Nephron progenitor cell (in vitro differentiated cells): ENCODE data around the gene SPATA46.

Experiments
- DNase-seq: peaks from one replicate; pipeline ENCODE4 v3.0.0; 2021
- H3K27ac Mint-ChIP-seq: 2 replicates; pipeline ENCODE4 v1.8.0; 2021; ENCODE audit warnings: mild to moderate bottlenecking, moderate library complexity, mixed read lengths
- H3K27me3 Mint-ChIP-seq: 2 replicates; pipeline ENCODE4 v1.8.0; 2021; ENCODE audit warnings: mild to moderate bottlenecking, low read depth, mixed read lengths; ENCODE audit not compliant: poor library complexity
- H3K36me3 Mint-ChIP-seq: 2 replicates; pipeline ENCODE4 v1.8.0; 2021; ENCODE audit warnings: low read depth, mixed read lengths
- H3K4me1 Mint-ChIP-seq: 2 replicates; pipeline ENCODE4 v1.8.0; 2021; ENCODE audit warnings: mixed read lengths
- H3K4me3 Mint-ChIP-seq: 2 replicates; pipeline ENCODE4 v1.8.0; 2021; ENCODE audit warnings: mild to moderate bottlenecking, moderate library complexity, mixed read lengths
- H3K9me3 Mint-ChIP-seq: 2 replicates; pipeline ENCODE4 v1.8.0; 2021; ENCODE audit warnings: mild to moderate bottlenecking, moderate library complexity, mixed read lengths
- CTCF ChIP-seq: fragments of 200-600 bp; sonication (generic); IDR thresholded peaks from 2 replicates; pipeline ENCODE4 v1.5.0; 2021; ENCODE audit warnings: antibody characterized with exemption

The SPATA46 gene

GRCh38 chr1:162366149-162366548 is 10.5 kb downstream of the SPATA46 start:
- Mint-ChIP-seq H3K4me3 (no peak overlapping the region), H3K9me3 (no peaks in the 10 kb centered on the region), H3K27ac (no peak overlapping the region), H3K27me3 (peaks cover 6% of the 10 kb centered on the region), H3K4me1 (peaks cover 15% of the 10 kb centered on the region), H3K36me3 (no peaks in the 10 kb centered on the region)
- no peak for TF ChIP-seq CTCF
- DNase-seq: no peak

- H3K27me3 Mint-ChIP-seq: peaks cover 6% of the 10 kb centered on the region
- no peak for TF ChIP-seq CTCF
- no peaks in the 10 kb centered on the region for H3K9me3 Mint-ChIP-seq
- no peak for DNase-seq
- no peak overlapping the region for H3K27ac Mint-ChIP-seq
- H3K4me3 Mint-ChIP-seq: no peak overlapping the region
- no peaks in the 10 kb centered on the region for H3K36me3 Mint-ChIP-seq
- peaks cover 15% of the 10 kb centered on the region for H3K4me1 Mint-ChIP-seq
Observed at GRCh38 chr1:162365284-162366020, 11.2 kb downstream of the SPATA46 start.

DNA sequence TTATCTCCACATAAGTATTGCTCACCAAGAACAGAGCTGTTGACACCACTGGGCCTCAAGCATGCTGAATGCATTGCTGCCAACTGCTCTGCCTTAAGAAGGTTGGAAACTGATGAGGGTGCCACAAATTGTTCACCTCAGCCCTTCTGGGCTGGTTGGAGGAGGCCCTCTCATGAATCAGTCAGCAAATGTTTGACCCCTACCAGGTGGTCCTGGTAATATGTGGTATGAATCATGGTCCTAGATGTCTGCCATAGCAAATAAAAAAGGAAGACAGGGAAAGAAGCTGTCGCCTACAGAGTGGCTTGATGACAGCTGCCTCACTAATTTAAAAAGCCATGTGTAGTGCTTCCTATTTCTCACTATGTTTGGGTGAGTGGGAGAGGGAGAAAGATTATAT is 12.2 kb downstream of the SPATA46 start:
- peaks cover 6% of the 10 kb centered on the region for H3K27me3 Mint-ChIP-seq
- H3K4me1 Mint-ChIP-seq: peaks cover 20% of the 10 kb centered on the region
- H3K4me3 Mint-ChIP-seq: no peak overlapping the region
- H3K36me3 Mint-ChIP-seq: no peaks in the 10 kb centered on the region
- no peaks in the 10 kb centered on the region for H3K9me3 Mint-ChIP-seq
- no peak overlapping the region for H3K27ac Mint-ChIP-seq
- no peak for TF ChIP-seq CTCF
- DNase-seq: no peak

- Mint-ChIP-seq H3K27me3 (peaks cover 6% of the 10 kb centered on the region), H3K9me3 (no peaks in the 10 kb centered on the region), H3K4me3 (no peak overlapping the region), H3K27ac (no peak overlapping the region), H3K4me1 (peaks cover 20% of the 10 kb centered on the region), H3K36me3 (no peaks in the 10 kb centered on the region)
- TF ChIP-seq CTCF: no peak
- no peak for DNase-seq
Observed at GRCh38 chr1:162363823-162364222, 12.8 kb downstream of the SPATA46 start.

DNA sequence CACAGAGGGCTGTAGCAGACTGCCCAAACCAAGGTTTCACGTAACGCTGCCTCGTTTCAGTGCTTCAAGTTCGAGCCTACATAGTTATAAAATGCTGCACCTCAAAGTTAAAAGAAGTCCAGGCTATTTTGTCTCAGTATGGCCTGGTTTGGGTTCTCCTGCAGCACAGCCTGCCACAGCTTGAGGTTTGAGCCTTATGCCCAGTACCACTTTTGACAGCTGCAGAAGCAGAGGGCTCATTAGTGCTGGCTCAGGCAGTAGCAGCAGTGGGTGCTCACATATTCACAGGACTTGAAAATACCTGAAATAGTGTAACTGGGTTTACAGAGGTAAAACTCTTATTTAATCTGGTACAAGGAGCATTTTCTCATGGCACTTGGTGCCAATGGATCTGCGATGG is 15.3 kb downstream of the SPATA46 start:
- no peak for DNase-seq
- Mint-ChIP-seq H3K4me3 (no peak overlapping the region), H3K27ac (no peak overlapping the region), H3K9me3 (no peaks in the 10 kb centered on the region), H3K27me3 (peaks cover 6% of the 10 kb centered on the region), H3K36me3 (no peaks in the 10 kb centered on the region), H3K4me1 (peaks cover 12% of the 10 kb centered on the region)
- no peak for TF ChIP-seq CTCF

- no peak for DNase-seq
- Mint-ChIP-seq H3K27me3 (peaks cover 6% of the 10 kb centered on the region), H3K9me3 (no peaks in the 10 kb centered on the region), H3K4me3 (no peak overlapping the region), H3K4me1 (peaks cover 12% of the 10 kb centered on the region), H3K27ac (no peak overlapping the region), H3K36me3 (no peaks in the 10 kb centered on the region)
- no peak for TF ChIP-seq CTCF
Observed at GRCh38 chr1:162360874-162361260, 15.8 kb downstream of the SPATA46 start.
